ENCODE results near the gene OTOP3. TPM values are rescaled to one million over a fixed set of nuclear protein-coding genes. Genes with fewer than 3 reads are reported as not detected.
A peak's percentile ranks its signal among the peaks of the same experiment; 100 is the strongest.
"Not testable (repeated sequence)": the region's sequence is repeated elsewhere in the genome, so short reads cannot be mapped to it uniquely, and the experiment has no call there.

The OTOP3 gene
- total RNA-seq, 1 experiment from 2014 or later = not detected

DNA sequence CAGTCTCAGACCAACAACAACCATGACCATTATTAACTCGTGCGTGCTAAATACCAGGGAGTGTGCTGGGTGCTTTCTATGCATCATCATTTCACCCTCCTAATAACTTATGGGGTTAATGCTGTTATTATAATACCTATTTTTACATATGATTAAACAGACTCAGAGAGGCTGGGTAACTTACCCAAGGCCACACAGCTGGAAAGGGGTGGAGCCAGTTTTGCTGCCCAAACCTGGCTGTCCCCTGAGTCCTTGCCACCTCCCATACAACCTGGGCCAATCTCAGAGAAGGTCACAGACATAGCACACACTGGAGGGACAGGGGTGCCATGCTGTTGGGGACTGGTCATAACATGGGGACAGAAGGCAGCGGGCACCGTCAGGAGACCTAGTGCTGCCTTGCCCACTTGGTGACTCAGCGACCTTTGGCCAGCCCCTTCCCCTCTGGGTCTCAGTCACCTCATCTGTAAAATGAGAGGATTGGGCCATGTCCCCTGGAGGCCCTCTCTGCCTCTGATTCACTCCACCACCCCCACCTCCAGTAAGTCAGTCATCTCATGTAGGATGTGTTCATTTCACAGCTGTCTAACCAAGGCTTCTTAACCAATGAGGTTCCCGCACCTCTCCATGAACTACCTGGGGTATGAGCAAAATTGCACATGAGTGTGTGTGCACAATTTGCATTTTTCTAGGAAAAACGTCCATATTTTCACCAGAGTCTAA lies 30.9 kb upstream of the OTOP3 start:
- intact Hi-C loops (cut with micrococcal nuclease; ENCODE audit: unreplicated experiment) = no loop called here
- Histone ChIP-seq H3K36me3 (ENCODE audit: control insufficient read depth, insufficient read depth, low read length) (no peaks in the 10 kb centered on the region), H3K9me3 (peaks cover 4% of the 10 kb centered on the region; the same call in 1 of the 2 replicates), H3K27me3 (replicated peaks; ENCODE audit: control insufficient read depth, insufficient read depth, low read length) (no peaks in the 10 kb centered on the region), H3K4me1 (peaks cover 22% of the 10 kb centered on the region), H3K4me3 (ENCODE audit: low read depth, low read length) (no peak overlapping the region)
- no peak overlapping the region for H3K4me3 Mint-ChIP-seq (ENCODE audit: unreplicated experiment)
- H3K27ac Mint-ChIP-seq (ENCODE audit: unreplicated experiment) = no peak overlapping the region
- no peaks in the 10 kb centered on the region for H3K9me3 Mint-ChIP-seq (ENCODE audit: unreplicated experiment)
- peaks cover 19% of the 10 kb centered on the region for H3K4me1 Mint-ChIP-seq (ENCODE audit: low read depth, unreplicated experiment)
- ChIA-PET POLR2A (no interaction called here), CTCF (interaction anchor here (0.9 kb wide), 1 partner anchor 57 kb away, joined by 3 read pairs; no protein-coding TSS in a partner anchor)
- BruUV-seq (replicated peaks) = no TSS peak
- H3K36me3 Mint-ChIP-seq (ENCODE audit: insufficient read depth, unreplicated experiment) = peaks cover 12% of the 10 kb centered on the region
- no peaks in the 10 kb centered on the region for H3K27me3 Mint-ChIP-seq (ENCODE audit: insufficient read depth, unreplicated experiment)
- TF ChIP-seq, protein P1, sequence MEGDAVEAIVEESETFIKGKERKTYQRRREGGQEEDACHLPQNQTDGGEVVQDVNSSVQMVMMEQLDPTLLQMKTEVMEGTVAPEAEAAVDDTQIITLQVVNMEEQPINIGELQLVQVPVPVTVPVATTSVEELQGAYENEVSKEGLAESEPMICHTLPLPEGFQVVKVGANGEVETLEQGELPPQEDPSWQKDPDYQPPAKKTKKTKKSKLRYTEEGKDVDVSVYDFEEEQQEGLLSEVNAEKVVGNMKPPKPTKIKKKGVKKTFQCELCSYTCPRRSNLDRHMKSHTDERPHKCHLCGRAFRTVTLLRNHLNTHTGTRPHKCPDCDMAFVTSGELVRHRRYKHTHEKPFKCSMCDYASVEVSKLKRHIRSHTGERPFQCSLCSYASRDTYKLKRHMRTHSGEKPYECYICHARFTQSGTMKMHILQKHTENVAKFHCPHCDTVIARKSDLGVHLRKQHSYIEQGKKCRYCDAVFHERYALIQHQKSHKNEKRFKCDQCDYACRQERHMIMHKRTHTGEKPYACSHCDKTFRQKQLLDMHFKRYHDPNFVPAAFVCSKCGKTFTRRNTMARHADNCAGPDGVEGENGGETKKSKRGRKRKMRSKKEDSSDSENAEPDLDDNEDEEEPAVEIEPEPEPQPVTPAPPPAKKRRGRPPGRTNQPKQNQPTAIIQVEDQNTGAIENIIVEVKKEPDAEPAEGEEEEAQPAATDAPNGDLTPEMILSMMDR (IDR thresholded peaks at IDR 0.05; ENCODE audit: insufficient read depth in 1 of 2, low read depth in 1 of 2, low read length in 1 of 2, severe bottlenecking in 1 of 2, unreplicated experiment in 1 of 2) = no peak
- DNase-seq = no peak

GRCh38 chr17:74906214-74906793 lies 29.4 kb upstream of the OTOP3 start:
- H3K27me3 Mint-ChIP-seq (ENCODE audit: insufficient read depth, unreplicated experiment); H3K27ac Mint-ChIP-seq (ENCODE audit: unreplicated experiment): not testable (repeated sequence)

GRCh38 chr17:74907012-74907411 lies 28.7 kb upstream of the OTOP3 start:
- CTCF ChIA-PET = interaction anchor here (1.1 kb wide), 1 partner anchor 17 kb away, joined by 3 read pairs; no protein-coding TSS in a partner anchor
- intact Hi-C loops (cut with micrococcal nuclease; ENCODE audit: unreplicated experiment) = no loop called here
- POLR2A ChIA-PET = interaction anchor here (1.6 kb wide), 1 partner anchor 34 kb away, joined by 16 read pairs; the partner anchor contains the start of gene FDXR

More at GRCh38 chr17:74906214-74906793, 29.4 kb upstream of the OTOP3 start:
- intact Hi-C loops (cut with micrococcal nuclease; ENCODE audit: unreplicated experiment); H3K36me3 ChIP-seq (ENCODE audit: control insufficient read depth, insufficient read depth, low read length); BruUV-seq (replicated peaks); H3K4me3 ChIP-seq (ENCODE audit: low read depth, low read length); H3K9me3 Mint-ChIP-seq (ENCODE audit: unreplicated experiment); H3K27me3 ChIP-seq (replicated peaks; ENCODE audit: control insufficient read depth, insufficient read depth, low read length); H3K9me3 ChIP-seq; H3K4me3 Mint-ChIP-seq (ENCODE audit: unreplicated experiment): not testable (repeated sequence)
- ChIA-PET POLR2A (interaction anchor here (0.6 to 1.6 kb wide), 2 partner anchors 33 to 160 kb away, joined by 3 to 16 read pairs; partner anchors contain the start of gene FDXR), CTCF (interaction anchor here (0.6 to 1.4 kb wide), 6 partner anchors 15 to 249 kb away, joined by 3 to 4 read pairs (median 3); partner anchors contain the start of gene FDXR)
- Mint-ChIP-seq H3K4me1 (ENCODE audit: low read depth, unreplicated experiment) (peaks cover 19% of the 10 kb centered on the region), H3K36me3 (ENCODE audit: insufficient read depth, unreplicated experiment) (peaks cover 12% of the 10 kb centered on the region)
- DNase-seq = peak; percentile 25 to 57
- H3K4me1 ChIP-seq = peaks cover 23% of the 10 kb centered on the region

DNA sequence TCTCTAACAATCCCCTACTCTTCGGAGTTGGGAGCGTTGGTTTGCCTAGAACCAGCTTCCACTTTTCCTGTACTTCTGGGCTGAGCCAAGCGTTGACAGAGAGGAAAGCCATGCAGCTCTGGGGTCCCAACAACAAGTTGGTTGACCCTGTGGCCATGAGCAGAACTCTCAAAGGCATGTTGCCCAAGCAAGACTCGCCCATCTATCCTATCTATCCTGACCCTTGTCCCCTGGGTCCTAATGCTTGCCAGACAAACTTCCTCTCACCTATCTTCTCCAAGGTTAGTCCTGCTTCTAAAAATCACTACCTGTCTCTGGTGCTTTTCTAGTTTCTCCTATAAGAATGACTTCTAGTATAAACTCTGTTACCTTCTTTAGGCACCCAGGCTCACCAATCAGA lies 26.6 kb upstream of the OTOP3 start:
- peaks cover 25% of the 10 kb centered on the region for H3K4me1 Mint-ChIP-seq (ENCODE audit: low read depth, unreplicated experiment)
- H3K9me3 ChIP-seq; H3K4me3 ChIP-seq (ENCODE audit: low read depth, low read length); H3K27me3 ChIP-seq (replicated peaks; ENCODE audit: control insufficient read depth, insufficient read depth, low read length); H3K27ac Mint-ChIP-seq (ENCODE audit: unreplicated experiment); POLR2A ChIA-PET; intact Hi-C loops (cut with micrococcal nuclease; ENCODE audit: unreplicated experiment); H3K36me3 ChIP-seq (ENCODE audit: control insufficient read depth, insufficient read depth, low read length); BruUV-seq (replicated peaks); H3K4me3 Mint-ChIP-seq (ENCODE audit: unreplicated experiment); DNase-seq; CTCF ChIA-PET; H3K9me3 Mint-ChIP-seq (ENCODE audit: unreplicated experiment); H3K27me3 Mint-ChIP-seq (ENCODE audit: insufficient read depth, unreplicated experiment): not testable (repeated sequence)
- peaks cover 15% of the 10 kb centered on the region for H3K36me3 Mint-ChIP-seq (ENCODE audit: insufficient read depth, unreplicated experiment)
- H3K4me1 ChIP-seq = peaks cover 32% of the 10 kb centered on the region

More at GRCh38 chr17:74907012-74907411, 28.7 kb upstream of the OTOP3 start:
- peaks cover 30% of the 10 kb centered on the region for H3K4me1 ChIP-seq
- Mint-ChIP-seq H3K36me3 (ENCODE audit: insufficient read depth, unreplicated experiment) (peaks cover 12% of the 10 kb centered on the region), H3K4me1 (ENCODE audit: low read depth, unreplicated experiment) (peaks cover 20% of the 10 kb centered on the region), H3K27ac (ENCODE audit: unreplicated experiment) (no peak overlapping the region), H3K27me3 (ENCODE audit: insufficient read depth, unreplicated experiment) (no peaks in the 10 kb centered on the region), H3K4me3 (ENCODE audit: unreplicated experiment) (no peak overlapping the region), H3K9me3 (ENCODE audit: unreplicated experiment) (no peaks in the 10 kb centered on the region)
- H3K4me3 ChIP-seq (ENCODE audit: low read depth, low read length) = no peak overlapping the region
- H3K36me3 ChIP-seq (ENCODE audit: control insufficient read depth, insufficient read depth, low read length) = no peaks in the 10 kb centered on the region
- H3K27me3 ChIP-seq (replicated peaks; ENCODE audit: control insufficient read depth, insufficient read depth, low read length) = no peaks in the 10 kb centered on the region
- DNase-seq = no peak
- no TSS peak for BruUV-seq (replicated peaks)
- TF ChIP-seq, protein P1 (IDR thresholded peaks at IDR 0.05; ENCODE audit: insufficient read depth in 1 of 2, low read depth in 1 of 2, low read length in 1 of 2, severe bottlenecking in 1 of 2, unreplicated experiment in 1 of 2) = no peak
- peaks cover 4% of the 10 kb centered on the region; the same call in 1 of the 2 replicates for H3K9me3 ChIP-seq

DNA sequence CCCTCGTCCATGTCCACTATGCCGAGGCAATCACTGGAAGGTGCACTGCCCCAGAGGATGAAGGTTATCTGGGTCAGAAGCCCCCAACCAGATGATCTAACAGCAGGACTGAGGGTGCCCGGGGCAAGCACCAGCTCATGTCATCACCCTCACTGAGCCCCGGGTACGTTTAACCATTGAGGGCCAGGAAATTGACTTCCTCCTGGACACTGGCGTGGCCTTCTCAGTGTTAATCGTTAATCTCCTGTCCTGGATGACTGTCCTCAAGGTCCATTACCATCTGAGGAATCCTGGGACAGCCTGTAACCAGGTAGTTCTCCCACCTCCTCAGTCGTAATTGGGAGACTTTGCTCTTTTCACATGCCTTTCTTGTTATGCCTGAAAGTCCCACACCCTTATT lies 24.3 kb upstream of the OTOP3 start:
- H3K9me3 ChIP-seq; H3K36me3 ChIP-seq (ENCODE audit: control insufficient read depth, insufficient read depth, low read length); POLR2A ChIA-PET; CTCF ChIA-PET; H3K27me3 ChIP-seq (replicated peaks; ENCODE audit: control insufficient read depth, insufficient read depth, low read length); BruUV-seq (replicated peaks); intact Hi-C loops (cut with micrococcal nuclease; ENCODE audit: unreplicated experiment); H3K4me3 Mint-ChIP-seq (ENCODE audit: unreplicated experiment); H3K27ac Mint-ChIP-seq (ENCODE audit: unreplicated experiment); H3K4me3 ChIP-seq (ENCODE audit: low read depth, low read length); H3K27me3 Mint-ChIP-seq (ENCODE audit: insufficient read depth, unreplicated experiment); H3K9me3 Mint-ChIP-seq (ENCODE audit: unreplicated experiment): not testable (repeated sequence)
- H3K4me1 ChIP-seq = peaks cover 32% of the 10 kb centered on the region
- H3K36me3 Mint-ChIP-seq (ENCODE audit: insufficient read depth, unreplicated experiment) = peaks cover 17% of the 10 kb centered on the region
- peaks cover 25% of the 10 kb centered on the region for H3K4me1 Mint-ChIP-seq (ENCODE audit: low read depth, unreplicated experiment)
- DNase-seq = peak in 1 of 2 experiments; percentile 20

All from Caco-2 (cell line).